K562 treated with DMSO at 1 percent for 4 hours (cell line): Measurements from ENCODE around the gene SLC4A9. TPM values are rescaled to one million over a fixed set of nuclear protein-coding genes. Genes with fewer than 3 reads are reported as not detected.

ENCODE experiments used
- total RNA-seq: library from RNA; unstranded; fragments of 300-600 nt; gene quantifications from 2 replicates; pipeline ENCODE4 v1.2.3, GENCODE V29; 2022; ENCODE audit not compliant: insufficient read depth

SLC4A9 gene, protein sequence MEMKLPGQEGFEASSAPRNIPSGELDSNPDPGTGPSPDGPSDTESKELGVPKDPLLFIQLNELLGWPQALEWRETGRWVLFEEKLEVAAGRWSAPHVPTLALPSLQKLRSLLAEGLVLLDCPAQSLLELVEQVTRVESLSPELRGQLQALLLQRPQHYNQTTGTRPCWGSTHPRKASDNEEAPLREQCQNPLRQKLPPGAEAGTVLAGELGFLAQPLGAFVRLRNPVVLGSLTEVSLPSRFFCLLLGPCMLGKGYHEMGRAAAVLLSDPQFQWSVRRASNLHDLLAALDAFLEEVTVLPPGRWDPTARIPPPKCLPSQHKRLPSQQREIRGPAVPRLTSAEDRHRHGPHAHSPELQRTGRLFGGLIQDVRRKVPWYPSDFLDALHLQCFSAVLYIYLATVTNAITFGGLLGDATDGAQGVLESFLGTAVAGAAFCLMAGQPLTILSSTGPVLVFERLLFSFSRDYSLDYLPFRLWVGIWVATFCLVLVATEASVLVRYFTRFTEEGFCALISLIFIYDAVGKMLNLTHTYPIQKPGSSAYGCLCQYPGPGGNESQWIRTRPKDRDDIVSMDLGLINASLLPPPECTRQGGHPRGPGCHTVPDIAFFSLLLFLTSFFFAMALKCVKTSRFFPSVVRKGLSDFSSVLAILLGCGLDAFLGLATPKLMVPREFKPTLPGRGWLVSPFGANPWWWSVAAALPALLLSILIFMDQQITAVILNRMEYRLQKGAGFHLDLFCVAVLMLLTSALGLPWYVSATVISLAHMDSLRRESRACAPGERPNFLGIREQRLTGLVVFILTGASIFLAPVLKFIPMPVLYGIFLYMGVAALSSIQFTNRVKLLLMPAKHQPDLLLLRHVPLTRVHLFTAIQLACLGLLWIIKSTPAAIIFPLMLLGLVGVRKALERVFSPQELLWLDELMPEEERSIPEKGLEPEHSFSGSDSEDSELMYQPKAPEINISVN
- total RNA-seq: not detected in 2 replicates

DNA sequence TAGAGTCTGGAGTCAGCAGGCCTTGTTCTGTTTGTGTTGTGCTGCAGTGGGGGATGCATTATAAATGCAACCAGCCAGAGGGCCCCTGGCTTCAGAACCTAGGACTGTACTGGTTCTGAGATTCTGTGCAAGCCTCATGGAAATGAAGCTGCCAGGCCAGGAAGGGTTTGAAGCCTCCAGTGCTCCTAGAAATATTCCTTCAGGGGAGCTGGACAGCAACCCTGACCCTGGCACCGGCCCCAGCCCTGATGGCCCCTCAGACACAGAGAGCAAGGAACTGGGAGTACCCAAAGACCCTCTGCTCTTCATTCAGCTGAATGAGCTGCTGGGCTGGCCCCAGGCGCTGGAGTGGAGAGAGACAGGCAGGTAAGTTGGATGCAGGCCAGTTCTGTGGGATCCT lies at the start of gene SLC4A9:
SLC4A9 (plus strand) TSS at position 94 of the 400 bp plus-strand sequence; CDS start at position 137, 43 bp downstream.

DNA sequence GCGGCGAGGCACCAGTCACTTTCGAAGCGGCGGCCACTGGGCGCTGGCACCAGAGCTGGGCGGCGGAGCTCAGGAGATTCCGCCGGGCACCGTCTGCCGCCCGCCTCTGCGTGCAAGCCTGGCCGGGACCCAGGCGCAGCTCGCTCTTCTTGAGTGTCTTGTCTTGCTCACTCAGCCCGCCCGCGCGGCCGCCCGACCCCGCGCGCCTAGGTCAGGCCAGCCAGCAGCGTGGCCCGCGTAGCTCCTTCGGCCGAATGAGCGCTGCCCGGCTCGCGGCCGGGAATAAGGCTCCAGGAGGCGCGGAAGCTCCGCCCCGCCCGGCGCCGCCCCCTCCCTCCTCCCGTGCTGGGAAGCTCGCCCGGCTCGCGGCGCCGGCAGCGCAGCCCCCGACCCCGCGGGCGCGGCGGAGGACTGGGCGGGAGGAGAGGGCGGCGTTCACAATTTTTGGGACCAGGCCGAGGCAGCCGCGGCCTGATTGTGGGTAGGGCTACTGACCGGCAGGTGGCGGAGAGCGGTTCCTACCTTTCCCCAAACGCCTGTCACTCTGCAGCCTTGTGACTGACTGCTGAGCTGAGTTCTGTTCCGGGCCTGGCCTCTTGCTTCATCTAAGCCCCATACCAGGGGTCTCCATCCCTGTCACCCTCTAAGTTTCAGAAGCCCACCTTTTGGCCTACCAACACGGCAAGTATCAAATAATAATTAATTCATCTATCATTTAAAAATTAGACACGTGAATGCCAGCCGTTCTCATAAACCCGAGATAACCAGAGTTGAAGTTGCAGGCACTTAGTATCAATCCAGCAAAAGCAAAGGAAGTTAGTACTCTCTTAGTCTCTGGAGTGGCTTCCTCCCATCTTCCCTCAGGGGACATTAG lies 13.4 kb upstream of the SLC4A9 start, which contains the start of gene HBEGF:
HBEGF (minus strand) TSS at position 256 of the 874 bp plus-strand sequence. CDS start 275 bp downstream, outside the sequence.

DNA sequence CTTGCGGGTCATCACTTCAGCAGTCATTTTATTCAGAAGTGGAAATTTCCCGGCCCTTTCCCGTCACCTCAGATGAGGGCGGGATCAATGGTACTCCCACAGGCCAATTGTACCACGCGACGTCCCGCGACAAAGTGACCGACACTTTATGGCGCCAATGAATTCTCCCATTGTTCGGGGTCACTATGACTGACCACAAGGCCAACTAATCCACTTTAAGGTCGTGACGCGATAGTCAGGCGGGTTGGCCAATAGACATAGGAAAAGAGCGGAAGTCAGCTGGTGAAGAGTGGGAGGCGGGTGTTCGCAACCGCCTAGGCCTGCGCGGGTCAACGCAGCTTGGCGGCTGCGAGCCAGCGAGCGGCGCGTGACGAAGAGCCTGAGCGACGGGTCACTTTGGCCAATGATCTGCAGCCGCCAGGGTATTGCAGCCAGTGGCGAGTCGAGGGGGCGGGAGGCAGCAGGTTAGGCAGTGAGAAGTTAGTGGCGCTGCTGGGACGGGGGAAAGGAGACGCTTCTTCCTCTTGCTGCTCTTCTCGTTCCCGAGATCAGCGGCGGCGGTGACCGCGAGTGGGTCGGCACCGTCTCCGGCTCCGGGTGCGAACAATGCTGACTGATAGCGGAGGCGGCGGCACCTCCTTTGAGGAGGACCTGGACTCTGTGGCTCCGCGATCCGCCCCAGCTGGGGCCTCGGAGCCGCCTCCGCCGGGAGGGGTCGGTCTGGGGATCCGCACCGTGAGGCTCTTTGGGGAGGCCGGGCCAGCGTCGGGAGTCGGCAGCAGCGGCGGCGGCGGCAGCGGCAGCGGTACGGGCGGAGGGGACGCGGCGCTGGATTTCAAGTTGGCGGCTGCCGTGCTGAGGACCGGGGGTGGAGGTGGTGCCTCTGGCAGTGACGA lies 41.6 kb downstream of the SLC4A9 start, which contains the start of gene ANKHD1:
ANKHD1 (plus strand) TSS at position 472 of the 896 bp plus-strand sequence; CDS start at position 607, 135 bp downstream.

Other genes starting within 250 kb of the SLC4A9 start
- gene PURA, start 246.1 kb upstream of the SLC4A9 start, total RNA-seq: 9.2 and 14.4 TPM in 2 replicates
- gene IGIP, start 234.3 kb upstream of the SLC4A9 start, total RNA-seq: 1.0 and 1.9 TPM in 2 replicates
- gene CYSTM1, start 185.0 kb upstream of the SLC4A9 start, total RNA-seq: 125 and 133 TPM in 2 replicates
- 51.6 and 60.8 TPM in 2 replicates for gene PFDN1, start 57.1 kb upstream of the SLC4A9 start, total RNA-seq
- gene HBEGF, start 13.6 kb upstream of the SLC4A9 start, total RNA-seq: 1.8 and 3.2 TPM in 2 replicates
- gene ANKHD1, start 41.6 kb downstream of the SLC4A9 start, total RNA-seq: 44.4 and 57.4 TPM in 2 replicates
- gene EIF4EBP3, start 187.5 kb downstream of the SLC4A9 start, total RNA-seq: 5.1 and 5.3 TPM in 2 replicates
- gene SRA1, start 197.3 kb downstream of the SLC4A9 start, total RNA-seq: 24.8 and 27.5 TPM in 2 replicates
- gene APBB3, start 204.4 kb downstream of the SLC4A9 start, total RNA-seq: 8.4 and 9.2 TPM in 2 replicates
- 110 and 118 TPM in 2 replicates for gene SLC35A4, start 204.6 kb downstream of the SLC4A9 start, total RNA-seq